Transverse colon (tissue), 4 donors: ENCODE results near the gene SRSF7. TPM values are rescaled to one million over a fixed set of nuclear protein-coding genes. Genes with fewer than 3 reads are reported as not detected.
A peak's percentile ranks its signal among the peaks of the same experiment; 100 is the strongest.

Experiments
- DNase-seq: peaks from one replicate; pipeline ENCODE4 v3.0.0-alpha.2; 2019
- H3K27ac ChIP-seq, 4 donors: fragments of 200-600 bp; sonication (generic); 2 replicates each; pipeline ENCODE4 v1.5.1; 2016 to 2018; ENCODE audit warnings: inconsistent platforms in 4 of 4
- H3K27me3 ChIP-seq: fragments of 200-600 bp; sonication (generic); 2 replicates; pipeline ENCODE4 v1.5.1; 2017; ENCODE audit warnings: inconsistent platforms
- H3K36me3 ChIP-seq, 4 donors: fragments of 200-600 bp; sonication (generic); 2 replicates each; pipeline ENCODE4 v1.5.1; 2017 to 2019; ENCODE audit warnings: inconsistent platforms in 4 of 4
- H3K4me1 ChIP-seq, 4 donors: fragments of 200-600 bp; sonication (generic); 2 replicates each; pipeline ENCODE4 v1.5.1; 2017 to 2020; ENCODE audit warnings: inconsistent platforms in 4 of 4
- H3K4me3 ChIP-seq, 4 donors: fragments of 200-600 bp; sonication (generic); 1 replicate in 1 of 4; 2 replicates in 3 of 4; pipeline versions ENCODE4 v1.5.1 to v1.6.1; 2017 to 2019; ENCODE audit warnings: inconsistent platforms in 4 of 4
- H3K9me3 ChIP-seq, 2 donors: fragments of 200-600 bp; sonication (generic); 2 replicates each; pipeline ENCODE4 v1.5.1; 2017 to 2019; ENCODE audit warnings: inconsistent platforms in 2 of 2
- CTCF ChIP-seq, 5 experiments: fragments of 200-600 bp in 3 of 5; fragments of 450-650 bp in 2 of 5; sonication (generic) in 3 of 5; IDR thresholded peaks; 1 replicate in 2 of 5; 2 replicates in 3 of 5; pipeline ENCODE4 v1.5.1; 2016 to 2017; ENCODE audit warnings: antibody characterized with exemption in 5 of 5, inconsistent platforms in 3 of 5, mild to moderate bottlenecking in 2 of 5, moderate library complexity in 1 of 5
- EP300 ChIP-seq: sonication (generic); formaldehyde crosslinking; IDR thresholded peaks from one replicate; pipeline ENCODE4 v1.6.1; 2017; ENCODE audit warnings: antibody characterized with exemption, low read depth
- POLR2A ChIP-seq: fragments of 450-650 bp; IDR thresholded peaks from one replicate; pipeline ENCODE4 v1.6.1; 2016; ENCODE audit warnings: antibody characterized with exemption, mild to moderate bottlenecking, moderate library complexity
- POLR2AphosphoS5 ChIP-seq, 3 donors: sonication (generic); formaldehyde crosslinking; IDR thresholded peaks; one replicate each; pipeline ENCODE4 v1.6.1; 2016; ENCODE audit warnings: antibody characterized with exemption in 3 of 3
- WGBS, 2 donors: methylation state at CpG; one replicate each; pipeline ENCODE4 v1.1.5; 2018; ENCODE audit warnings: low coverage in 1 of 2; 5-methylcytosine and 5-hydroxymethylcytosine counted together
- in situ Hi-C, 4 donors: fragments of 200-750 bp; cut with MboI; loops; one replicate each; pipeline versions ENCODE4 v1.15.0 to v1.15.1; 2017; ENCODE audit warnings: low sequenced_read_pairs in 3 of 4, low pct_ligation_motif_present in 1 of 4, low pct_unique_long_range_greater_than_20kb in 1 of 4
- intact Hi-C: fragments of 100-400 bp; cut with DNase I; formaldehyde crosslinking; loops from one replicate; pipeline ENCODE4 v1.15.1; 2023; ENCODE audit warnings: low total_unique reads
- total RNA-seq, 4 donors: library from RNA; depleted of rRNA; stranded (reverse); fragments of >200 nt; gene quantifications; one replicate each; pipeline ENCODE4 v1.1.0, GENCODE V29; 2016

SRSF7 gene
- total RNA-seq, 4 donors from 2014 or later = 75.6 to 153 (median 95.0) TPM

DNA sequence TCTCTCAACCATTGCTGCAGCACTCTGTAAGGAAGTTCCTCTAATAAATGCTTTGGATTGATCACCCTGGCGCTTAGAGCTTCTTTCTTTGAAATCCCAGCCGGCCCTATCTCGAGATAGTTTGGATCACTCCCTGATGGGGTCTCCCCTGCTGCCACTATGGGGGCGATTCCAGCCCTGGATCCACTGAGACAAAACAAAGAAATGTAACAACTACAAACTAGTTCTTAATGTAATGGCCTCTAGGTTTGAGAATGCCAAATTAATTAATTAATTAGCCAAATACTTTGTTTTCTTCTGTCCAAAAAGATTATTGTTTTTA is 15.2 kb downstream of the SRSF7 start:
- whole genome bisulfite sequencing, 2 donors = 78% methylated on average over 4 of the region's 4 CpGs; no CpG with 5 or more reads in 1 of the 2 donors
- intact Hi-C loops (loop anchor here (10.0 kb wide), 2 partner anchors 71 to 151 kb away; partner anchors contain the start of gene GALM), in situ Hi-C loops (loop anchor here in 3 of 4 donors (10.0 to 25.0 kb wide), 4 partner anchors 141 to 424 kb away; no protein-coding TSS in a partner anchor)
- no peak for DNase-seq
- H3K4me1 ChIP-seq = peaks cover 8 to 46% (median 15%) of the 10 kb centered on the region in 4 donors
- H3K4me3 ChIP-seq = no peak overlapping the region
- no peaks in the 10 kb centered on the region for H3K27me3 ChIP-seq
- H3K27ac ChIP-seq = peak overlapping the region; percentile 71 to 76 (median 74)
- TF ChIP-seq POLR2A = no peak
- no peak for TF ChIP-seq POLR2AphosphoS5 (IDR thresholded peaks at IDR 0.05)
- no peak for TF ChIP-seq EP300
- TF ChIP-seq CTCF (IDR thresholded peaks at IDR 0.05) = no peak
- H3K36me3 ChIP-seq = peaks cover 0 to 16% (median 4%) of the 10 kb centered on the region in 4 donors
- no peaks in the 10 kb centered on the region for H3K9me3 ChIP-seq

DNA sequence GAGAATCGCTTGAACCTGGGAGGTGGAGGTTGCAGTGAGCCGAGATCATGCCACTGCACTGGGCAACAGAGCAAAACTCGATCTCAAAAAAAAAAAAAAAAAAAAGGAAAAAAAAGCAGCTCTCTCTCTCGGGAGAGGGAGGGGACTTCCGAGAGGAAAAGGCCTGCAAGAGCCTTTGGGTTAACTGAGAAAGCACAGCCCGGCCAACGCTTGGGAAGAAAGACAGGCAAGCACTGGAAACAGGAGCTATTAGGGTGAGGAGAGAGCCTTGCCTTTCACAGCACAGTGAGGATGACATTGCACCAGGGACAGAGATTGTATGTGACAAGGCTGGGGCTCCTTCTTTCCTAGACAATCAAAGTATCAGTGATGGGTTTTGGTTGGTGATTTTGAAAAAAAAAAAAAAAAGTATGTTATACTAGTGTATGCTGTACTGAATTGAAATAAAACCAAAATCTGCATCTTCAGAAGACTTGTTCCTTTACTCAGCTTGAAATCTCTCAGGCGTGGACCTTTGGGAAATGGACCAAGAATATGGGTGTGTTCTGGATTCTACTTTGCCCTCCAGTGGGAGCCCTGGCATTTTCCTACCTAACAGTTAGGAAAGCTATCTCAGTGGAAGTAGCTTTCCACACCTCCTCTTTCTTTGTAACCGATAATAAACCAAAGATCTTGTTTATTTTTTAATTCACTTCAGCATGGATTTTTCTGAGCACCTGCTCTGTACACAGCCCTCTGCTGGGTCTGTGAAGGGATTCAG is 16.7 kb downstream of the SRSF7 start:
- H3K27ac ChIP-seq = peak overlapping the region; percentile 23 to 74 (median 72)
- 68 to 70% methylated on average over 4 to 9 of the region's 9 CpGs for WGBS, 2 donors
- H3K4me1 ChIP-seq = peaks cover 3 to 37% (median 9%) of the 10 kb centered on the region in 4 donors
- H3K36me3 ChIP-seq = peaks cover 0 to 17% (median 7%) of the 10 kb centered on the region in 4 donors
- TF ChIP-seq EP300 (no peak), CTCF (IDR thresholded peaks at IDR 0.05) (no peak), POLR2AphosphoS5 (IDR thresholded peaks at IDR 0.05) (no peak), POLR2A (no peak)
- intact Hi-C loops (loop anchor here (10.0 kb wide), 2 partner anchors 70 to 150 kb away; partner anchors contain the start of gene GALM), in situ Hi-C loops (loop anchor here in 3 of 4 donors (10.0 to 25.0 kb wide), 4 partner anchors 140 to 422 kb away; no protein-coding TSS in a partner anchor)
- no peaks in the 10 kb centered on the region for H3K27me3 ChIP-seq
- H3K4me3 ChIP-seq = no peak overlapping the region
- H3K9me3 ChIP-seq = no peaks in the 10 kb centered on the region
- DNase-seq = no peak

- in situ Hi-C loops (loop anchor here in 3 of 4 donors (10.0 to 25.0 kb wide), 4 partner anchors 139 to 421 kb away; no protein-coding TSS in a partner anchor), intact Hi-C loops (loop anchor here (10.0 kb wide), 2 partner anchors 69 to 149 kb away; partner anchors contain the start of gene GALM)
- Histone ChIP-seq H3K4me1 (peaks cover 3 to 37% (median 9%) of the 10 kb centered on the region in 4 donors), H3K4me3 (no peak overlapping the region), H3K9me3 (no peaks in the 10 kb centered on the region), H3K27ac (no peak overlapping the region), H3K27me3 (no peaks in the 10 kb centered on the region), H3K36me3 (peaks cover 0 to 17% (median 5%) of the 10 kb centered on the region in 4 donors)
- DNase-seq = no peak
- TF ChIP-seq POLR2AphosphoS5 (IDR thresholded peaks at IDR 0.05) (no peak), POLR2A (no peak), CTCF (IDR thresholded peaks at IDR 0.05) (no peak), EP300 (no peak)
- WGBS, 2 donors = 70 to 75% methylated on average over 2 to 6 of the region's 6 CpGs
Observed at GRCh38 chr2:38733300-38733971, 17.7 kb downstream of the SRSF7 start.

- peaks cover 3 to 31% (median 7%) of the 10 kb centered on the region in 4 donors for H3K4me1 ChIP-seq
- H3K27ac ChIP-seq = no peak overlapping the region
- no peaks in the 10 kb centered on the region for H3K27me3 ChIP-seq
- no peak overlapping the region for H3K4me3 ChIP-seq
- DNase-seq = no peak
- H3K9me3 ChIP-seq = no peaks in the 10 kb centered on the region
- intact Hi-C loops (loop anchor here (10.0 kb wide), 2 partner anchors 67 to 147 kb away; partner anchors contain the start of gene GALM), in situ Hi-C loops (loop anchor here in 3 of 4 donors (10.0 to 25.0 kb wide), 4 partner anchors 137 to 419 kb away; no protein-coding TSS in a partner anchor)
- WGBS, 2 donors = 82 to 95% methylated on average over 6 to 14 of the region's 14 CpGs
- H3K36me3 ChIP-seq = peaks cover 0 to 17% (median 5%) of the 10 kb centered on the region in 4 donors
- TF ChIP-seq EP300 = no peak
- TF ChIP-seq POLR2AphosphoS5 (IDR thresholded peaks at IDR 0.05) = no peak
- TF ChIP-seq POLR2A = no peak
- TF ChIP-seq CTCF (IDR thresholded peaks at IDR 0.05) = no peak
Observed at GRCh38 chr2:38731684-38732221, 19.4 kb downstream of the SRSF7 start.
